ENCODE results near the gene LRRC53.
A peak's percentile ranks its signal among the peaks of the same experiment; 100 is the strongest.

Gene LRRC53

DNA sequence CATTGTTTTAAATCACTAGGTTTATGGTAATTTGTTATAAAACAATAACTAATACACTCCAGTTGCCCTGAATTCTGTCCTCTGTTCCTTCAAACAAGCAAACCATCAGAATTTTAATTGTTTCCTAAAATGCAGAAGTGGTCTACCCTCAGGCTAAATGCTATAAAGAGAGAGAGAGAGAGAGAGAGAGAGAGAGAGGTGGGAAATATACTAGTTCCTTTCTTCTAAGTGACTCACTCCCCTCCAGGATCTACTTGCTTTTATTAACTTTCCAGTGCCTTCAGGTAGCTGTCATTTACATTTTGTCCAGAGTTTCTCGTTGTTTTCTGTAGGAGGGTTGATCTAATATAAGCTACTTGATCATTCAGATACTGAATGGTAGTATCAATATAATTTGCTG, 26.4 kb downstream of the LRRC53 start:
- Histone ChIP-seq H3K4me1 (ENCODE audit: control insufficient read depth, low read depth, low read length) (no peaks in the 10 kb centered on the region), H4K5ac (ENCODE audit: low read length) (no peak overlapping the region), H3K4ac (ENCODE audit: low read depth, low read length) (no peak overlapping the region), H3K79me1 (ENCODE audit: low read length) (no peaks in the 10 kb centered on the region), H3K36me3 (ENCODE audit: control insufficient read depth, insufficient read depth, low read length) (no peaks in the 10 kb centered on the region), H3K23ac (ENCODE audit: low read length) (no peak overlapping the region), H3K56ac (ENCODE audit: low read length) (no peak overlapping the region), H4K8ac (ENCODE audit: low read depth, low read length) (no peak overlapping the region), H2AK5ac (ENCODE audit: low read length) (no peak overlapping the region), H3K79me2 (ENCODE audit: control insufficient read depth, insufficient read depth, low read length) (no peaks in the 10 kb centered on the region), H2BK15ac (replicated peaks; ENCODE audit: low read depth) (no peak overlapping the region), H3K4me3 (ENCODE audit: low read length) (no peak overlapping the region), H3K18ac (ENCODE audit: low read length) (no peak overlapping the region), H3K9ac (ENCODE audit: low read length) (no peak overlapping the region), H2BK120ac (ENCODE audit: low read depth, low read length) (no peak overlapping the region), H3K27me3 (ENCODE audit: insufficient read depth, low read length, poor library complexity) (no peaks in the 10 kb centered on the region), H2BK5ac (ENCODE audit: low read length) (no peak overlapping the region), H3K27ac (ENCODE audit: low read depth, low read length) (no peak overlapping the region), H3K4me2 (ENCODE audit: low read length) (no peak overlapping the region)
- no peak for DNase-seq
- WGBS (ENCODE audit: extremely low coverage, insufficient coverage, low lambda C conversion rate) = no CpG with 5 or more reads among the region's 1 CpG

DNA sequence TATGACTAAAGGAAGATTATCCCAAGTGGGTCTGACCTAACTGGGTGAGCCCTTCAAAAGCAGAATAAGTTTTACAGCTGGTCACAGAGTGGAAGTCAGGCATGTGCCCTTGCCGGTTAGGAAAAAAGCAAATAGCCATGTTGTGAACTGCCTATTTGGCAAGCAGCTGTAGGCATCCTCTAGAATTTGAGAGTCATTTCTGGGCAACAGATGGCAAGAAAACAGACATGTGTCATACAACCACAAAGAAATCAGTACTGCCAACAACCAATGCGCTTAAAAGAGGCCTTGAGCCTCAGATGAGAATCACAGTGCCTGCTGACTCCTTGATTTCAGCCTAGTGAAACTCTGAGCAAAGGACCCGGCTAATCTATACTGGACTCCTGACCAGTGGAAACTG, 26.8 kb downstream of the LRRC53 start:
- no peak overlapping the region for H3K4me2 ChIP-seq (ENCODE audit: low read length)
- no peak overlapping the region for H2AK5ac ChIP-seq (ENCODE audit: low read length)
- no peak overlapping the region for H3K56ac ChIP-seq (ENCODE audit: low read length)
- no peak overlapping the region for H3K4me3 ChIP-seq (ENCODE audit: low read length)
- no peak overlapping the region for H4K8ac ChIP-seq (ENCODE audit: low read depth, low read length)
- no peak overlapping the region for H3K9ac ChIP-seq (ENCODE audit: low read length)
- H3K27ac ChIP-seq (ENCODE audit: low read depth, low read length) = no peak overlapping the region
- H3K4ac ChIP-seq (ENCODE audit: low read depth, low read length) = no peak overlapping the region
- H3K18ac ChIP-seq (ENCODE audit: low read length) = no peak overlapping the region
- no CpG with 5 or more reads among the region's 3 CpGs for WGBS (ENCODE audit: extremely low coverage, insufficient coverage, low lambda C conversion rate)
- H3K79me2 ChIP-seq (ENCODE audit: control insufficient read depth, insufficient read depth, low read length) = no peaks in the 10 kb centered on the region
- H2BK15ac ChIP-seq (replicated peaks; ENCODE audit: low read depth) = no peak overlapping the region
- no peak overlapping the region for H4K5ac ChIP-seq (ENCODE audit: low read length)
- H3K27me3 ChIP-seq (ENCODE audit: insufficient read depth, low read length, poor library complexity) = no peaks in the 10 kb centered on the region
- no peak overlapping the region for H2BK120ac ChIP-seq (ENCODE audit: low read depth, low read length)
- DNase-seq = no peak
- no peaks in the 10 kb centered on the region for H3K36me3 ChIP-seq (ENCODE audit: control insufficient read depth, insufficient read depth, low read length)
- no peaks in the 10 kb centered on the region for H3K4me1 ChIP-seq (ENCODE audit: control insufficient read depth, low read depth, low read length)
- H2BK5ac ChIP-seq (ENCODE audit: low read length) = no peak overlapping the region
- no peak overlapping the region for H3K23ac ChIP-seq (ENCODE audit: low read length)
- no peaks in the 10 kb centered on the region for H3K79me1 ChIP-seq (ENCODE audit: low read length)

DNA sequence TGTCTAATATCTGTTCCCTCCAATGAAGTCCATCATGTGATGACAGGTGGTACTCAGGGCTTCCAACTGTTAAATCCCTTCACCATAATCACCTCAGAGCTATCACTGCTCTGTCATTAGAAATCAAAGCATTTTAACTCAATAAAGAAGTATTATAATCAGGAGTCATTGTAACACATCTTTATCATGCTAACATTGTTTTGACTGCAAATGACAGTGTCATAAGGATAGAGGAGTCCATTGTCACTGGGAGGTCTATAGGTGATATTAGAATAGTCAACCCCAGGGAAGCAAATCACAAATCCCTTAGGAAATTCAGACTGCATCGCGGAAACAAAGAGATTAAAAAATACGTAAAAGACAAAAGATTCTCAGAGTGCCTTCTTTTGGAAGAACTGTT, 30.8 kb downstream of the LRRC53 start:
- no peak overlapping the region for H2AK5ac ChIP-seq (ENCODE audit: low read length)
- H3K23ac ChIP-seq (ENCODE audit: low read length) = no peak overlapping the region
- no peak overlapping the region for H3K4me2 ChIP-seq (ENCODE audit: low read length)
- H3K79me2 ChIP-seq (ENCODE audit: control insufficient read depth, insufficient read depth, low read length) = no peaks in the 10 kb centered on the region
- H4K5ac ChIP-seq (ENCODE audit: low read length) = no peak overlapping the region
- no peaks in the 10 kb centered on the region for H3K79me1 ChIP-seq (ENCODE audit: low read length)
- H3K36me3 ChIP-seq (ENCODE audit: control insufficient read depth, insufficient read depth, low read length) = no peaks in the 10 kb centered on the region
- no peak overlapping the region for H2BK5ac ChIP-seq (ENCODE audit: low read length)
- H3K18ac ChIP-seq (ENCODE audit: low read length) = no peak overlapping the region
- no peak overlapping the region for H3K56ac ChIP-seq (ENCODE audit: low read length)
- no CpG with 5 or more reads among the region's 3 CpGs for WGBS (ENCODE audit: extremely low coverage, insufficient coverage, low lambda C conversion rate)
- H3K27ac ChIP-seq (ENCODE audit: low read depth, low read length) = no peak overlapping the region
- H2BK120ac ChIP-seq (ENCODE audit: low read depth, low read length) = no peak overlapping the region
- no peaks in the 10 kb centered on the region for H3K27me3 ChIP-seq (ENCODE audit: insufficient read depth, low read length, poor library complexity)
- no peak overlapping the region for H3K4me3 ChIP-seq (ENCODE audit: low read length)
- H3K9ac ChIP-seq (ENCODE audit: low read length) = no peak overlapping the region
- no peaks in the 10 kb centered on the region for H3K4me1 ChIP-seq (ENCODE audit: control insufficient read depth, low read depth, low read length)
- H2BK15ac ChIP-seq (replicated peaks; ENCODE audit: low read depth) = no peak overlapping the region
- no peak for DNase-seq
- H3K4ac ChIP-seq (ENCODE audit: low read depth, low read length) = no peak overlapping the region
- H4K8ac ChIP-seq (ENCODE audit: low read depth, low read length) = no peak overlapping the region

DNA sequence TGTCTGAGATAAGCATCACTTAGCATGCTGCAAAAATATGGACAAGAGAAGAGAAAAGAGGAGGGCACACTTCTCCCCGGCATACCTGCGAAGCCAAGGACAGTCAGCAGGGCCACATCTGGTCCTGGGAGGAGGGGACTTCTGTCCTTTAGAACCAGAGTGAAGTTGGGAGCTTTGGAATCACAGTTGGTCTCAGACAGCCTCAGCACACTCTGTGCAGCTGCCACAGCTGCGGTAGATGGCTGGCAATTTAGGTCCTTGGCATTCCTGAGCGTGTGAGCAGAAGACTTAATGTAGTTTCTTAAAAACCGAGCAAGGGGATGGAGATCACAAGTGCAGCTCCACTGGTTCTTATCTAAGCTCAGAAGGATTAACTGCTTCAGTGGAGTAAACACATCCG, 32.3 kb downstream of the LRRC53 start:
- Histone ChIP-seq H3K79me2 (ENCODE audit: control insufficient read depth, insufficient read depth, low read length) (no peaks in the 10 kb centered on the region), H3K9ac (ENCODE audit: low read length) (no peak overlapping the region), H3K4me1 (ENCODE audit: control insufficient read depth, low read depth, low read length) (no peaks in the 10 kb centered on the region), H4K5ac (ENCODE audit: low read length) (no peak overlapping the region), H3K79me1 (ENCODE audit: low read length) (no peaks in the 10 kb centered on the region), H3K36me3 (ENCODE audit: control insufficient read depth, insufficient read depth, low read length) (no peaks in the 10 kb centered on the region), H3K4ac (ENCODE audit: low read depth, low read length) (no peak overlapping the region), H2AK5ac (ENCODE audit: low read length) (no peak overlapping the region), H2BK15ac (replicated peaks; ENCODE audit: low read depth) (no peak overlapping the region), H2BK120ac (ENCODE audit: low read depth, low read length) (no peak overlapping the region), H4K8ac (ENCODE audit: low read depth, low read length) (no peak overlapping the region), H2BK5ac (ENCODE audit: low read length) (no peak overlapping the region), H3K56ac (ENCODE audit: low read length) (no peak overlapping the region), H3K18ac (ENCODE audit: low read length) (no peak overlapping the region), H3K23ac (ENCODE audit: low read length) (no peak overlapping the region), H3K27ac (ENCODE audit: low read depth, low read length) (no peak overlapping the region), H3K27me3 (ENCODE audit: insufficient read depth, low read length, poor library complexity) (no peaks in the 10 kb centered on the region), H3K4me3 (ENCODE audit: low read length) (no peak overlapping the region), H3K4me2 (ENCODE audit: low read length) (no peak overlapping the region)
- no peak for DNase-seq
- WGBS (ENCODE audit: extremely low coverage, insufficient coverage, low lambda C conversion rate) = no CpG with 5 or more reads among the region's 6 CpGs

DNA sequence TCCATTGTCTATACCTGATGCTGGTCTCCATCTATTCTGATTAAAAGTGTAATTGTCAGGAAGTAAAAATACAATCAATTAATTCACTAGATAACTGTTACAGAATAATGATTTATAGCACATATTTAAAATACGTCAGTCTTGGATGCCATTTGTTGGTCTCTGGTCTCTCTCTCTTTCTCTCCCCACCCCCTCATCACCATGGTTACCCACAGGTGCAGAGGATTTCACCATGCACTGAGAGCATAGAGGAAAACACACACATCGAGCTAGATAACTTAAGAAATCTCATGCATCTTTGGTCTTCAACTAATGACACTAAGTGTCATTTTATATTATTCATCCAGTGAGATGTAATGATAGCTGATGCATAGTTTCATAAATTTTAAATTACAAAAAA, 33.4 kb downstream of the LRRC53 start:
- Histone ChIP-seq H3K18ac (ENCODE audit: low read length) (no peak overlapping the region), H3K79me1 (ENCODE audit: low read length) (no peaks in the 10 kb centered on the region), H2AK5ac (ENCODE audit: low read length) (no peak overlapping the region), H3K4me1 (ENCODE audit: control insufficient read depth, low read depth, low read length) (no peaks in the 10 kb centered on the region), H2BK15ac (replicated peaks; ENCODE audit: low read depth) (no peak overlapping the region), H4K8ac (ENCODE audit: low read depth, low read length) (no peak overlapping the region), H3K9ac (ENCODE audit: low read length) (no peak overlapping the region), H3K23ac (ENCODE audit: low read length) (no peak overlapping the region), H3K79me2 (ENCODE audit: control insufficient read depth, insufficient read depth, low read length) (no peaks in the 10 kb centered on the region), H3K56ac (ENCODE audit: low read length) (no peak overlapping the region), H3K36me3 (ENCODE audit: control insufficient read depth, insufficient read depth, low read length) (no peaks in the 10 kb centered on the region), H3K4me2 (ENCODE audit: low read length) (no peak overlapping the region), H2BK120ac (ENCODE audit: low read depth, low read length) (no peak overlapping the region), H2BK5ac (ENCODE audit: low read length) (no peak overlapping the region), H4K5ac (ENCODE audit: low read length) (no peak overlapping the region), H3K27ac (ENCODE audit: low read depth, low read length) (no peak overlapping the region), H3K4me3 (ENCODE audit: low read length) (no peak overlapping the region), H3K27me3 (ENCODE audit: insufficient read depth, low read length, poor library complexity) (no peaks in the 10 kb centered on the region), H3K4ac (ENCODE audit: low read depth, low read length) (no peak overlapping the region)
- WGBS (ENCODE audit: extremely low coverage, insufficient coverage, low lambda C conversion rate) = no CpG with 5 or more reads among the region's 2 CpGs
- no peak for DNase-seq

DNA sequence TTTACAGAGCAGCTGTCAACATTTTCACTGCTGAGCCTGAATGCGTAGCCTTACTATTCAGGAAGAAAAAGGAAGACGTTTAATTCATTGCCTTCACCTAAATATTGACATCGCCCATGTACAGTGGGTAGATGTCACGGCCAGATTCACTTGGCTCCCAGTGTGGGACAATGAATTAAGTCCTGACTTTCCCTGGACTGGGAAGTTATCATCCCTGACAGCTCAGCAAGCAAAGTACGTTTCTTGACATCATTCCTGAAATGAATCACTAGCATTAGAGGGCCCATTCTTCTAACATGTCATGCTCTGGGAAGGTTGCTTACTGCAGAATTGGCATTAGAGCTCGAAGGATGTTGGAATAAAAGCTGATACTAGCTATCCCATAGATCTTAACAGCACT, 37.8 kb downstream of the LRRC53 start:
- H2AK5ac ChIP-seq (ENCODE audit: low read length) = no peak overlapping the region
- H3K4me1 ChIP-seq (ENCODE audit: control insufficient read depth, low read depth, low read length) = peaks cover 3% of the 10 kb centered on the region
- H3K27ac ChIP-seq (ENCODE audit: low read depth, low read length) = no peak overlapping the region
- H3K4me3 ChIP-seq (ENCODE audit: low read length) = no peak overlapping the region
- no peak overlapping the region for H3K56ac ChIP-seq (ENCODE audit: low read length)
- no peak for DNase-seq
- no peak overlapping the region for H2BK120ac ChIP-seq (ENCODE audit: low read depth, low read length)
- H4K8ac ChIP-seq (ENCODE audit: low read depth, low read length) = peak overlapping the region; percentile 40
- no CpG with 5 or more reads among the region's 6 CpGs for WGBS (ENCODE audit: extremely low coverage, insufficient coverage, low lambda C conversion rate)
- no peak overlapping the region for H3K9ac ChIP-seq (ENCODE audit: low read length)
- no peaks in the 10 kb centered on the region for H3K36me3 ChIP-seq (ENCODE audit: control insufficient read depth, insufficient read depth, low read length)
- H3K4ac ChIP-seq (ENCODE audit: low read depth, low read length) = no peak overlapping the region
- no peak overlapping the region for H3K18ac ChIP-seq (ENCODE audit: low read length)
- H3K79me1 ChIP-seq (ENCODE audit: low read length) = no peaks in the 10 kb centered on the region
- H3K27me3 ChIP-seq (ENCODE audit: insufficient read depth, low read length, poor library complexity) = no peaks in the 10 kb centered on the region
- H3K4me2 ChIP-seq (ENCODE audit: low read length) = no peak overlapping the region
- H4K5ac ChIP-seq (ENCODE audit: low read length) = no peak overlapping the region
- H3K79me2 ChIP-seq (ENCODE audit: control insufficient read depth, insufficient read depth, low read length) = no peaks in the 10 kb centered on the region
- no peak overlapping the region for H2BK5ac ChIP-seq (ENCODE audit: low read length)
- H3K23ac ChIP-seq (ENCODE audit: low read length) = no peak overlapping the region
- no peak overlapping the region for H2BK15ac ChIP-seq (replicated peaks; ENCODE audit: low read depth)

Measured in mesendoderm (in vitro differentiated cells).